ENCODE measurements around the gene OR4C45.

DNA sequence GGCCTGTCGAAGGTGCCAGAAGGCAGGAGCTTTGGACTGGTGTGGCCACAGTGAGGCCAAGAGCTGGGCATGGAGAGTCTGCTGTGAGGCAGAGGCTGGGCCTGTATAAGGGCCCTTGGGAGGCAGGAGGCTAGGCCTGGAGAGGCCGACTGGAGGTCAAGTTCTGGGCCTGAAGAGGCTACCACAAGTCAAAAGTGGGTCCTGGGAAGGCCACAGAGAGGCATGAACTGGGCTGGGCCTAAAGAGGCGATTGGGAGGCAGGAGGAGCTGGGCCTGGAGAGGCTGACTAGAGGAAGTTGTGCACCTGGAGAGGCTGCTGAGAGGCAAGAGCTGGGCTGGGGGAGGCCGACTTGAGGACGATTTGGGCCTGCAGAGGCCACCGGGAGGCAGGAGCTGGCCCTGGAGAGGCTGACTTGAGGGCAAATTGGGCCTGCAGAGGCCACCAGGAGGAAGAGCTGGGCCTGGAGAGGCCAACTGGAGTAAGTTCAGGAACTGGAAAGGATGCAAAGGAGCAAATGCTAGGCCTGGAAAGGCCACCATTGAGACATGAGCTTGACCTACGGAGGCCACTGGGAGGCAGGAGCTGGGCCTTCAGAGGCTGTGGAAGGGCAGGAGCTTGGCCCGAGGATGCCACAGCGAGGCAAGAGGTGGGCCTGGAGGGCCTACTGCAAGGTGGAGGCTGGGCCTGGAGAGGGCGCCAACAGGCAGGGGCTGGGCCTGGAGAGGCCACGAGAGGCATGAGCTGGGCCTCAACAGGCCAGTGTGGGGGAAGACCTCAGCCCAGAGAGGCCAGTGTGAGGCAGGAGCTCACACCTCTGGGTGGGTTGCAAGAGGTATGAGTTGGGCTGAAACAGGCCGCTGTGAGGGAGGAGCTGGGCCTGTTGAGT is 39.8 kb downstream of the OR4C45 start:
- TF ChIP-seq GATA2 (IDR thresholded peaks at IDR 0.05; ENCODE audit: low read depth, low read length) (no peak), GATA3 (IDR thresholded peaks at IDR 0.05; ENCODE audit: low read depth, low read length) (no peak)

All from SH-SY5Y (cell line).